Hematopoietic multipotent progenitor cell treated with erythropoietin and hydrocortisone succinate and interleukin-3 and kit ligand, for 4 days (in vitro differentiated cells): Measurements from ENCODE around the gene MRPL38.

ENCODE experiments used
- DNase-seq: peaks from one replicate; pipeline ENCODE4 v3.0.0-alpha.2; 2015

Gene MRPL38

DNA sequence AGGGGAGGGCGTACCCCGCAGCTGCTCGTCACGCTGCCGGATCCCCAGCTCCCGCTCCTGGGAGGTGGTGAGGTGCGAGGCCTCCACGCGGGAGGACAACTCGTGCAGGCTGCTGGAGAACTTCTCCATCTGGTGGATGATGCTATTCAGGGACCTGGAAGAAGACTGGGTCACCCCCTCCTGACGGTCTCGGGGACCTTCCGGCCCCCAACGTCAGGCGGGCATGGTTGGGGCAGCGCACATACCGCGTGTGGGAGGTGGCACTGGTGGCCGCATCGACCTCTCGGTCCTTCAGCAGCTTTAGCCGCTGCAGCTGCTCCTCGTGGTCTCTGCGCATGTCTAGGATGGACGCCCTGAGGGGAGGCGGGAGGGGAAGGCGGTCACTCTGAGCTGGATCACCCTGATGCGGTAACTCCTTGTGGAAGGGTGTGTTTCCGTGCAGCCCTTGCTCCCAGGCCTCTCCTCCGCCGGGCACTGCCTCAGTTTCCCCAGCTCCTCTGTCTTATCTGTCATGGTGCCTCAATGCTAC, 13.3 kb upstream of the MRPL38 start:
- DNase-seq: no peak

DNA sequence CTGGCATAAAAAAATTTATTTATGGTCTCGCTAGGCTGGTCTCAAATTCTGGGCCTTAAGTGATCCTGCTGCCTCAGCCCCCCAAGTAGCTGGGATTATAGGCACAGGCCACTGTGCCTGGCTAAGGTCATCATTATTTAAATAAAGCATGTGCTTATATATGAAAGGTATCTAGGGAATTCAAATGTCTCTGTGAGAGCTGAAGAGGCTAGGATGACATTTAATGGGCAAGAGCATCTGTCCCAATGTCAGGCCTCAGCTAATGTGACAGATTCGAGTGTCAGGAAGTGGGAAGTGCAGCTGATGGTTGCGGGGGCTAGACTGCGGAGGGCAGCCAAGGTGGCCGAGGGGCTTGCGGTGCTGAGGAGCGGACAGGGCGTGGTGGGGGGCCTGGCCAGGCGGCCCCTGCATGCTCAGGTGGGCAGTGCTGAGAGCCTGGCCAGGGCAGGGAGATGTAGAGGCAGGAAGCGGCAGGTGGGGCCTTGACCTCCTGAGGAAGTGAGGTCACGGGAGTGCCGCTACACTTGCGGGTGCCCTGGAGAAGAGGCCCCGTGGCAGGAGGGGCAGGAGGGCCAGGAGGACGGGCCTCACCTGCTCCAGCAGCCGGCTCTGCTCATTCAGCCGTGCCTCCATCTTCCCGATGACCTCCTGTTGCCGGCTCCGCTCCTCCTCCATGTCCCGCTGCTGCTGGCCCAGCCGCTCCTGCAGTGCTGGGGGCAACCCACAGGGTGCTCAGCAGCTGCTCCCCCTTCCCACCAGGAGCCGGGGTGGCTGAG, 12.6 kb upstream of the MRPL38 start:
- no peak for DNase-seq

DNA sequence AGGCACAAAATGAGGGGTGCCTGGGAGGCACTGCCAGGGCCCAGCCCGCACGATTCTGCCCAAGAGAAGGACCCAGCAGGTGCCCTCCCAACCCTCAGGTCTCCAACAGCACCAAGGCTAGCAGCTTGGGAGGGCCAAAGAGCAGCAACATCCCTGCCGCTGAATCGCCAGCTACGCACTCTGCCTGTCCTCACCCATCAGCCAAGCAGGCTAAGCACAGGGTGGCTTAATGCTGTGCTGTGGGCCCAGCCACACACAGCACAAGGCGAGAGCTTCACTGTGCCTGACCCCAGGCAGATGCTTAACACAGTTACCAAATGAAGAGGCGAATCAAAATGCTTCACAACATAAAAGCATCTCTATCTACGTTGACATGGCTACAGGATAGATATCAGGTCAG, 10.6 kb upstream of the MRPL38 start:
- DNase-seq: no peak

DNA sequence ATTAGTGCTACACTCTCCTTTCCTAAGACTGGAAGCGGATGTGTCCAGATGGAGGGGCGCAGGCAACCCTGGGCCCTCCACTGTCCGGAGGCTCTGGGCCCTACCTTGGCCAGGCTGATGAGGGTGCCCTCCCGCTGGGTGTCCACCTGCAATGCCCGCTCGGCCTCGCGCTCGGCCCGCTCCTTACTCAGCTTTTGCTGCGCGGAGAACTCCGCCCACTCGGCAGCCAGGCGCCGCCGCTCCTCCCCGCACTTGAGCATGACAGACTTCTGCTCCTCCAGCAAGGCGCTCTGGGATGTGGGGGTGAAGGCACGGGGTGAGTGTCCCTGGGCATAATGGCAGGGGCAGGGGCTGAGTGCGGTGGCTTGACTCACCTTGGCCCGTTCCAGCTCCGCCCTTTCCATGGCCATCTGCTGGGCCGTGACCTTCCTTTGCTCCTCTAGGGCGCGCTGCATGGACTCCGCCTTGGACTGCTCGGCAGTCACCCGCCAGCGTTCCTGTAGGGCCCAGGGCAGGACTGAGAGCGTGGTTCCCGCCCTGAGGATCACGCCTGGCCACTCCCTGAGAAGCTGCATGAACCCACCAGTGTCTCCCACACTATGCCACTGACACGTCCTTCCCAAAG, 10.1 kb upstream of the MRPL38 start:
- no peak for DNase-seq

DNA sequence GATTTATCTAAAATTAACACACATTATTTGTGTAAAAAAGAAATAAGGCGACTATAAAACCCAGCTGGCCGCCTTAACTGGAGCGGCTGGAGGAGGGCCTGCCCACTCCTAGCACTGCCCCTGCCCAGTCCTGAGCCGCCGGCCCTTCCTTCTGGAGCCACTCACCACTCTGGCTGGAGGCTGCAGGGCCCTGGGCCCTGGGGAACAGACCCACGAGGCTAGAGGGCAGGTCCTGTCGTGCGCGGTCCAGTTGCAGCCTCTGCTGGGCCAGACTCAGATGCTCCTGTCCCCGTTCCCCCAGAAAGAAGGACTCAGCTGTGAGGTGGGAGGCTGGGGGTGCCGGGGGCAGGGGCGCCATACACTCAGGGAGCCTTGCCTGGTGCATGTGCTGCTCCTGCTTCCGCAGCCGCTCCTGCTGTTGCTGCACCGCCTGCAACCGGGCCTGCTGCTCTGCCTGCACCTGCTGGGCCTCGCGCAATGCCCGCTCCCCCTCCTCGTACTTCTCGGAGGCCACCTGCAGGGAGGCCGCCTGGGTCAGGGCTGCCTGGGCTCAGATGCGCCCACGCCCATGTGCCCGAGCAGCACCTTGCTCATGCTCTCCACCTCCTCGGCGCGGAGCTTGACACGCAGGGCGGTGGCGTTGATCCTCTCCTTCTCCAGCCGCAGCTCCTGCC, 9.0 kb upstream of the MRPL38 start:
- no peak for DNase-seq

DNA sequence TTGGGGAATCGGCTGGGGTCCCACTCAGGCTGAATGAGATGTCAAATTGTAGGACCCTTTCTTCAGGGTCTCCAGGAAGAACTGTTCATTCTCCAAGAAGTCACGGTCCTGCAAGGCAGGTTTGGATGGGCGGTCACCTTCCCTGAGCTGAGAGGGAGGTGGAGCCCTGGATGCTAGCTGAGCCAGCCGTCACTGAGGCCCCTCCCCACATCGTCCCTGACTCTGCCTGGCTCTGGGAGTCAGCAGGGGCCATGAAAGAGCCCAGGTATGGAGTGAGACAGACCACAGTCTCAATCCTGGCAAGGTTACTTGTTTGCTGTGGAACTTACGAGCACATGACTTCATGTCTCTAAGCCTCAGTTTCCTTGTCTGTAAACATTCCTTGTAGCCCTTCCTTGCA, 6.0 kb upstream of the MRPL38 start:
- DNase-seq: no peak

DNA sequence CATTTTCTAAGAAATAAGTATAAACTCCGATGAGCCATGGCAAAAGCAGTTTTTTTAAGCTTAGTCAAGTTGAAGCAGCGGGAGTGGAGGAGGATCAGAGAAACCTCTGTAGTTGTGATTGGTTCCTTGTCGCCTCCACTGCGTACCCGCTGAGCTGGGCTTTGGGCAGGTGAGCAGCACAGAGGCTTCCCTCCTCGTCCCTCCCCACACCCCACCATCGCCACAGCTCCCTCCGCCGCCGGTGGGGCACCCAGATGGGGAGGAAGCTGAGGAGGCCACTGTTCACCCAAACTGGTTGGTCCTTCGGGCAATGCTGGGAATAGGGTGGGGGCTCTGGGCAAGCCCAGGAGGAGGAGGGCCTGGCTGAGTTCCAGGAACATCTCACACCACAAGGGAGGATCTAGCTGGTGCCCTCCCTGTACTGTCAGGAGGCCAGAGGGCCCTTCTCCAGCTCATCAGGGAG, 5.2 kb upstream of the MRPL38 start:
- peak; percentile 58 for DNase-seq

DNA sequence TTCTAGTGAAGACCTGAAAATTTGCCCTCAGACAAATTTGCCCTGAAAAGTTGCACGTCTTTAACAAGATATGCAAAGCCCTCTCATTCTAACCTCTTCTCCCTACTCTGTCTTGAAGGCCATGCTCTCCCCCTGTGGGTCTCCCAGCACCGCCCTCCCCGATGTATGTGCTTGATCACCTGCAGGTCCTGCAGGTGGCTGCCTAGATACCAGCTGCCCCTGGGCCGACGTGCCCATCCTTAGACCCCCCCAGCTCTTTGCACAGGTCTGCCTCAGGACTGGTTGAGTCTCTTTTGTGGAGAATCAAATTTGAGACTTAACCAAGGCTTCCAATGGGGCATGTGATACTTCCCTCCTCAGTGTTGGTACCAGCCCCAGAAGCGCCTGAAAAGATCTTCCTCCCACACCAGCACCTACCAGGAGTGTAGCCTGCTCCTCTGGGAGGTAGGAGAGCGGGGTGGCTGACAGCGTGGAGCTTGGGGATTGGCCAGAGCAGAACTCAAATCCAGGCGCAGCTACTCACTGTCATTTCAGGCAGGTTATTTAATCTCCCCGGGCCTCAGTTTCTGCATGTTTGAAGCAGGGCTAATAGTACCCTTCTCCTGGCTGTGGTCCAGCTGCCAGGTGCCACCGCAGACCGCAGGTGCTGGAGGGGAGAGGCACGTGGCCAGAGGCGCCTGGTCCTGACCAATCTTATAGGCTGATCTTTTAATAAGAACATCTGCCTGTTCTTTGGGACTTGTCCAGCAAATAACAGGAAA, 4.5 kb upstream of the MRPL38 start:
- no peak for DNase-seq

DNA sequence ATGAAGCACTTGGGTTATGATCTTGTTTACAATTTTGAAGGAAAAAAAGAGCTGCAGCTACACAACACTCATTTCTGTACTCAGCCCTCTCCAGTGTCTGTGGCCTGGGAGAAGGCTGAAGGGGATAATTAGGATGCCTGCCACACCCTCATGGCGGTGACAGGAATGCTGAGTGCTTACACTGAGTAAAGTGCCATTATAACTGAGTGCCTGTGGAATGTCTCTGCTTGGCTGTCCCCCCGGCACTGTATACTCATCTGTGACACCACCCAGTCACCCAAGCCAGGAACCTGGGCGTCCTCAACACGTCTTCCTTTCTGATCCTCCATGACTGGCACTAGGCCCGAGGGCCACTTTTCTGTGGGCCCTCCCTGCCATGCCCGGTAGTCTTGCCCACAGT, 3.5 kb upstream of the MRPL38 start:
- no peak for DNase-seq

DNA sequence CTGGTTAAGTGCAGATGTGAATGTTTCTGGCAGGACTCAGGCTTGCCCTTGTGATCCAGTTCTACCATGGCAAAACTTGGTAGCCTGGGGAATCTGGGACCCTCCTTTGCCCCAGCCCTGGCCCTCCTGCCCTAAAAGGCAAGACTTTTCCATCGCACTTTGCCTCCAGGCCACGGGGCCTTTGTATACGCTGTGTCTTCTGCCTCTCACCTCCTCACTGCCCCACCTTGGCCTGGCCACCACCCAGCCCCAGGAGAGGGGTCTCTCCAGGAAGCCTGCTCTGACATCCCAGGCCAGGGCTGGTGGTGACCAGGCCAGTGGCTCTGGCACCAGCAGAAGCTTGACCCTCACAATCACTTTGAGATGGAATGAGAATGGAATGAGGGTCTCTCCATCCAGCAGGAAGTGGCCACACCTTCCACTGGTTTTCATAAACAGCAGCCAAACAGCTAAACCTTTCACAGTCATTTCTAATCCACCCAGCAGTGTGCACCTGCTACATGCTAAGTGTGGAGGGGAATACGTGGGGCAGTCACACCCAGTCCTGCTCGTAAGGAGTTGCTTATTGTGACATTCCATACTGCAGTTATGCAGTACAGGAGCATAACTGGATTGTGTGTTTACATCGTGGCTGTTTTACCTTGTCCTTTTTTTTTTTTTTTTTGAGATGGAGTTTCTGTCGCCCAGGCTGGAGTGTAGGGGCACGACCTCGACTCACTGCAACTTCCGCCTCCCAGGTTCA, 1.6 kb upstream of the MRPL38 start:
- DNase-seq: no peak

DNA sequence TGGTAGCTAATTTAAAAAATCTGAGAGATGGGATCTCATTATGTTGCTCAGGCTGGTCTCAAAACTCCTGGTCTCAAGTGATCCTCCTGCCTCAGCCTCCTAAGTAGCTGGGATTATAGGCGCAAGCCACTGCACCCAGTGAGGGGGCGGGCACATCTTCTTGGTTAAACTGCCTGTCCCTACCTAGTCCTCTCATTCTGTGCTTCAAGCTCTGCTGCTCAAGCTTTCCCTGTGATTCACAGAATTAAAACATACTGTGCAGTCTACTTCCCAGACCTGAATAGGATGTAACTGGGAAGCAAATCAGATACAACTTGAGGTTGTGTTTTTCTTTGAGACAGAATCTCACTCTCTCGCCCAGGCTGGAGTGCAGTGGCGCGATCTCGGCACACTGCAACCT, 2.3 kb downstream of the MRPL38 start:
- DNase-seq: no peak

DNA sequence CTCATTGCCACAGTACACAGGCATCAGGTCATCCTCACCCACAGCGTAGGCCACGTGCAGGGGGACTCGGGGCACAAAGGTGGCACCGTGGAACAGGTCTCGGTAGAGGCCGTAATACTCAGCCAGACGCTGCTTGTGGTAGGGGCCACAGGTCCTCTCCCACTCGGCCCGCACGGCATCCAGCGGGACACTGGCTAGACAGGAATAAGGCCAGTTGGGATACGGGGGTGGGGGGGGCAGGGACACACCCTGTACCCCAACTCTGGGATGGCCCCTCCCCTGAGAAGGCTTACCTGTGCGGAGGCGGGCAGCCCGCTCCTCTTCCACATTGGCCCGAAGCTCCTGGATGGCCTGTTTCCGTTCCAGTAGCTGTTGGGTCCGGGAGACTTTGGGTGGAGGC, 3.0 kb downstream of the MRPL38 start:
- no peak for DNase-seq

DNA sequence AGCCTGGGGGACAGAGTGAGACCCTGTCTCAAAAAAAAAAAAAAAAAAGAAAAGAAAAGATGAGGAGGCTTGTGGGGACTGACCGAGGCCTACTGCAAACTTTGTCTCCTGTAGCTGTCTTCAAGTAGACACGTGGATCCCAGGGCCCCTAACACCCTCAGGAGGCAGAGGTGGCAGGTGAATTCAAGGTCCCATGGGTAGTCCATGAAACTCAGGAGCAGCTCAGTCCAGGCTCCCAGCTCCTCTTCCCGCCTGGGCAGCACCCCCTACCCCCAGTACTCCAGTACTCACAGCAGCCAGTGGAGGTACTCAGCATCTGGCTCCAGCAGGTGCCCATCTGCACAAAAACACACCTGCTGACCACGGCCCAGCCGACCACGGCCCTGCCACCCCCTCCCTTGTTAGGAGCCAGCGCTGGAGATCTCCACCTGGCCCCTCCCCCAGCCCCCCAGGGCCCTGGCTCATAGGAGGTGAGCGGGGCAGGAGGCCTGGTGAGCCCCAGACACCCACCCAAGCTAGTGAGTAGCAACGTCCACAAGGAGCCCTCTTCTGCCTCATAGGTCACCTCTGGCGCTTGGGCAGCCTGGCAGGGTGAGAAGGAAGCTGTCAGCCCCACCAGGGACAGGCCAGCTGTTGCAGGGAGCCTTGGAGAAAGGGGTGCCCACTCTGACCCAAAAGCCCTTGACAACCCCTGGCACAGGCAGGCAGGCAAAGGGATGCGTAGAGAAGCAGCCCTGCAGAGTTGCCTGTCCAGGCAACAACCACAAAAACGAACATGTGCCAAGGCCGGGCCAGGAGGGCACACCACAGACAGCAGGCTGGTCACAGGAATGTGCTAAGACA, 3.8 kb downstream of the MRPL38 start:
- no peak for DNase-seq

DNA sequence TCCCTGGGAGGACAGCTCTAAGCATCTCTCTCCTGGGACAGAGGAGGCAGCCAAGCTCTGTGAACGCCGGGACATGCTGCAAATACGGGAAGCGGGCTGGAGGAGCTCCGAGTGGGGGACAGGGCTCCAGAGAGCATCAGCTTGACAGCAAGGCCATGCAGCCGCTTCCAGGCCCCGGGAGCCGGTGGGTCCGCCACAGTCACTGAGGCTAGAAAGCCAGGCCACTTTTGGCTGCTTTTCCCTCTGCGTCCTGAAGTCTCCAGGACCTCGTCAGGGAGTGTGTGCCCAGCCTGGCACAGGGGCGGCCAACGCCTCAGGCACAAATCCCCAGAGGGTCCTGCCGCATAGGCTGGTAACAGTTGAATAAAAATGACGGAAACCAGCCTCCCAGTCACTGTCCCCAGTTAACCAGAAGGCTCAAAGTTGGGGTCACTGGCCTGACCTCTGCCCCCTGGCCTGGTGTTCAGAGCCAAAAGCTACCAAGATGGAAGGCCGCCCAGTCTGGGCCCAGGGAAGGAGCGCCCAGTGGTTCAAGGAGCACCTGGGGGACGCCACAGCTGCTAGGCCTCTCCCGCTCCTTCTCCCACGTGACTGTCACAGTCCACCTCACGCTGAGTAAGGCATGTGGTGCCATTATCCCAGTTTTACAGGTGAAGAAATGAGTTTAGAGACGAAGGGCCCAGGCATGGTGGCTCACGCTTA, 4.8 kb downstream of the MRPL38 start:
- DNase-seq: no peak

DNA sequence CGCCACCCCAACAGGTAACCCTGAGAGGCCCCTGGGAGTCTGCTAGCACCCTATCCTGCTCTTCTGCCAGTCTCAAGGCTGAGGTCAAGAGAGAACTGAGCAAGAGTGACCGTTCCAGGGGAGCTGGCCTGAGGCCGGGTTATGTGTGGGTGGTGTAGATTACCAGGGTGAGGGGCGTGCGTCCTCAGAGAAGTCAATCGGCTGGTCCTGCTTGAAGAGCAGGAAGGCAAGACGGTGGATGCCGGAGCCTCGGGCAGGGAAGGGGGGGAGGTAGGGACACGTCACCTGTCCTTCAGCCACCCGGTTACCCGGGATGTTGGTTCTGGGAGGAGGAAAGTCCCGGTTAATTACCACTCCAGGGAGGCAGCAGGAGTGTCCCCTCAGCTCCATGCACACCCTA, 5.3 kb downstream of the MRPL38 start:
- no peak for DNase-seq

DNA sequence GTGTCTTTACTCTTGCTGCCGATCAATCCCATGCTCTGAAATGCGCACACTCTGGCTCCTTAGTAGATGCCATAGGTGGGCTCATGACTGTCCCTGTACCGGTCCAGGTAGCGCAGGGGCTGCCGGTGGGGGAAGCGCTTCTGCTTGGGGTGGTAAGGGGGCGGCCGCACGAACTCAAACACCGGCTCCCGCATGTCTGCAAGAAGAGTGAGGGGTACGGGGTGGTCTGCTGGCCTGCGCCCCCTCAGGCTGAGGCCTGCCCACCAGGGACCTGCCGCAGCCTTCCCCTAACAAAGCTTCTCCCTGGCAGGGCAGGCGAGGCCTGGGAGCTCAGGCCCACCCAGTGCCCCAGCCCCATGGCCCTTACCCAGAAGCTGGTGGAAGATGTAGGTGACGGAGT, 5.9 kb downstream of the MRPL38 start:
- no peak for DNase-seq

DNA sequence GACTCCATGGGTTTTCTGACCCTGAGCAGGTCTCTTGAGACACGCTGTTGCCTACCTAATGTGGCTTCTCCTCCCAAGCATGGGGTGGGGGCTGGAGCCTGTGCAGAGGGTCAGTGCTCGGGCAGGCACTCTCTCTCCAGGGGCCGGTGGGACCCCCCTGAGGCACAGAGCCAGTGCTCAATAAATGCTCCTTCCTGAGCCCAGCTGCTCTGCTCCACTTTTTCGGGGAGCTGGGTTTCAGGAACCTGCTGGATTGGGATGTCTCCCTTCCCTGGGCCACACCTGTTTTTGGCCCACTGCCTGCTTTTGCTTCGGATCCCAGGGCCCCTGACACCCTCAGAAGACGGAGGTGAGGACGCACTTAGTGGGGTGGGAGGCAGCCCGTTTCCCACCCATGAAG, 6.6 kb downstream of the MRPL38 start:
- no peak for DNase-seq

DNA sequence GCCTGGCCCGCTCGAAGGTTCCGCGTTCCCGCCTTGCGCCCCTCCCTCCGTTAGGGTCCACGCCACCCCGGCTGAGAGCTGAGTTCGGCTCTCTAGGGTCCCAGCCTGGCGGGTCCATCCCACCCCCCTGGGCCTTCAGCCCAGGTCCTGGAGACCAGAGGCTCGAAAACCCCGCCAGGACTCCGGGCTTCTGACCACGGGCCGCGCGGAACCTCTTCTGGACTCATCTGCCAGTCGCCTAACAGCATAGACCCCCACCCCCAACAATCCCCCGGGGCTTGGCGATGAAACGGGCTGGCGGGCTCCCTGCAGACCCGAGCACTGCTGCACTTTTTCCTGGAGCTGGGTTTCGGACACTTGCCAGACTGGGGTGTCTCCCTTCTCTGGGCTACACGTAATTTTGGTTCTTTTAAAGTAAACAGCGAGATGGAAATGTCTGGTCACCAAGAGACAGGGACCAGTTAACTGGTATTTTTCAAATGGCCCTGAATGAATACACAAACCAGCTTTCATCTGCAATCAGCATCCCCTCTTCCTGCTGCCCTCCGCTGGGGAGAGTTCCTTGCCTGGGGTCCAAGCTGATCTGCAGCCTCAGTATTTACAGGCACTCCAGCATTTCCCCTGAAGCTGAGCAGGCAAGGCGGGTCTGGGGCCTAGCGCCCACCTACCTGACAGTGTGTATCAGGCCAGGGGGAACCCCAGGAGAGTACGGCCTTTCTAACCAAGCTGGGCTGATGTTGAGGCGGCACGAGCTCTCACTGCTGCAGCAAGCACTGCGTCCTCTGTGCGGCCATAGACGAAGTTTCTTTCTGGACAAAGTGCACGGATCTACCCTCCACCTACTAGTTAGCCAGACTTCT, 7.3 kb downstream of the MRPL38 start:
- DNase-seq: no peak

DNA sequence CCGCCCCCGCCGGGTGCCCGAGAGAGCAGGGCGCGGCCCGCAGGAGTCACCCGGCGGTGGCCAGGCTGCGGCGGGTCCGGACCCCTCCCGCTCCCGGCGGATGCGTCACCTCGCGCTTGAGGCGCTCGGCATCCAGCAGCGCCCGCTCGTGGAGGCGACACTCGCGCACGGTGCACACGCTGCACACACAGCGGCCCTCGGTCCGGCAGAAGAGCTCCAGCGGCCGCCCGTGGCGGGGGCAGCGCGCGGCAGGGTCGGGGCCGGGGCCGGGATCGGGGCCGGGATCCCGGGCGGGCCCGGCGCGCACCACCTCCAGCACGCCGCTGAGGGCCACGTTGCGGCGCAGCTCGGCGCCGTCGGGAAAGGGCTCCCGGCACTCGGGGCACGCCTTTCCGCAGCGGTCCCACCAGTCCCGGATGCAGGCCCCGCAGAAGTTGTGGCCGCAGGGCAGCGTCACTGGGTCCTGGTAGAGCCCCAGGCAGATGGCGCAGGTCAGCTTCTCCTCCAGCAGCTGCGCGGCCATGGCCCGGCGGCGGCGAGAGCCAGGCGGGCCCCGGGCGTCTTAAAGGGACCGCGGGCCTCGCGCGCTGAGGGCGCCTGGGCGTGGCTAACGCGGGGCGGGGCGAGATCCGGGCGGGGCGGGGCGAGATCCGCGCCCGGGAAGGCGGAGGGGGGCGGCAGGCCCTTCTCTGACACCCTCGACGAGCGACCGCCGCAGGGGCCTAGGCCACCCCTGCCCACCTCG, 8.1 kb downstream of the MRPL38 start, which contains the start of gene TRIM65:
Gene TRIM65, minus strand, starts transcription at position 537 of the 745 bp plus-strand sequence. Its CDS starts 14 bp downstream, at position 523.
- peak; percentile 92 for DNase-seq
